ENCODE results near the gene RTN1.

DNA sequence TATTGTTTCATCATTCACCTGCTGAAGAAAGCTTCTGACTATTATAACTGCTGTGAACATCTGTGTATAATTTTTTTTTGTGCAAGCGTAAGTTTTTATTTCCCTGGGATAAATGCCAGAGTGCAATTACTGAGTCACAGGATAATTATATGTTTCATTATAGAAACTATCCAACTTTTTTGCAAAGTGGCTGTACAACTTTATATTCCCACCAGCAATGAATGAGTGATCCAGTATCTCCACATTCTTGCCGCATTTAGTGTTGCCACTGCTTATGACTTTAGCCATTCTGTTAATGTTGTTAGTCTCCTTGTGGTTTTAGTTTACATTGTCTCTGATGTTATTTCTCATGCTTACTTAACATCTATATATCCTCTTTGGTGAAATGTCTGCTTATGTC lies 205.8 kb downstream of the RTN1 start:
- TF ChIP-seq, protein P1, sequence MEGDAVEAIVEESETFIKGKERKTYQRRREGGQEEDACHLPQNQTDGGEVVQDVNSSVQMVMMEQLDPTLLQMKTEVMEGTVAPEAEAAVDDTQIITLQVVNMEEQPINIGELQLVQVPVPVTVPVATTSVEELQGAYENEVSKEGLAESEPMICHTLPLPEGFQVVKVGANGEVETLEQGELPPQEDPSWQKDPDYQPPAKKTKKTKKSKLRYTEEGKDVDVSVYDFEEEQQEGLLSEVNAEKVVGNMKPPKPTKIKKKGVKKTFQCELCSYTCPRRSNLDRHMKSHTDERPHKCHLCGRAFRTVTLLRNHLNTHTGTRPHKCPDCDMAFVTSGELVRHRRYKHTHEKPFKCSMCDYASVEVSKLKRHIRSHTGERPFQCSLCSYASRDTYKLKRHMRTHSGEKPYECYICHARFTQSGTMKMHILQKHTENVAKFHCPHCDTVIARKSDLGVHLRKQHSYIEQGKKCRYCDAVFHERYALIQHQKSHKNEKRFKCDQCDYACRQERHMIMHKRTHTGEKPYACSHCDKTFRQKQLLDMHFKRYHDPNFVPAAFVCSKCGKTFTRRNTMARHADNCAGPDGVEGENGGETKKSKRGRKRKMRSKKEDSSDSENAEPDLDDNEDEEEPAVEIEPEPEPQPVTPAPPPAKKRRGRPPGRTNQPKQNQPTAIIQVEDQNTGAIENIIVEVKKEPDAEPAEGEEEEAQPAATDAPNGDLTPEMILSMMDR (IDR thresholded peaks at IDR 0.05; ENCODE audit: control extremely low read depth in 1 of 3, insufficient read depth in 1 of 3, low read depth in 1 of 3, low read length in 3 of 3), result no peak
- no peak for TF ChIP-seq POLR2AphosphoS5 (IDR thresholded peaks at IDR 0.05; ENCODE audit: low read depth, low read length)
- TF ChIP-seq TAF1 (IDR thresholded peaks at IDR 0.05; ENCODE audit: low read depth, low read length), result no peak
- no peak for TF ChIP-seq POLR2A (IDR thresholded peaks at IDR 0.05; ENCODE audit: control extremely low read depth in 1 of 2, low read depth in 2 of 2, low read length in 2 of 2)
- TF ChIP-seq JUND (IDR thresholded peaks at IDR 0.05; ENCODE audit: low read length), result no peak
- TF ChIP-seq, protein P2, sequence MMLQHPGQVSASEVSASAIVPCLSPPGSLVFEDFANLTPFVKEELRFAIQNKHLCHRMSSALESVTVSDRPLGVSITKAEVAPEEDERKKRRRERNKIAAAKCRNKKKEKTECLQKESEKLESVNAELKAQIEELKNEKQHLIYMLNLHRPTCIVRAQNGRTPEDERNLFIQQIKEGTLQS (IDR thresholded peaks at IDR 0.05; ENCODE audit: insufficient read depth, low read depth, low read length), result no peak

Data from H1 (cell line).